ENCODE results near the gene RSPH6A.

RSPH6A gene

GRCh38 chr19:45816236-45817009, 1.3 kb upstream of the RSPH6A start:
- no peak overlapping the region for H3K4me3 ChIP-seq (ENCODE audit: low read depth in 1 of 2, low read length in 2 of 2)
- no peaks in the 10 kb centered on the region for H3K27me3 ChIP-seq (ENCODE audit: low read depth, low read length)
- no peak overlapping the region for H3K27ac ChIP-seq (ENCODE audit: low read length)

GRCh38 chr19:45815481-45816216, 541 bp upstream of the RSPH6A start:
- Histone ChIP-seq H3K36me3 (ENCODE audit: control insufficient read depth in 1 of 2, insufficient read depth in 2 of 2, low read length in 2 of 2) (peaks cover 7 to 16% of the 10 kb centered on the region in 2 donors), H3K4me3 (ENCODE audit: low read depth in 1 of 2, low read length in 2 of 2) (peak overlapping the region in 1 of 2 donors; percentile 51), H3K27ac (ENCODE audit: low read length) (no peak overlapping the region), H3K27me3 (ENCODE audit: low read depth, low read length) (no peaks in the 10 kb centered on the region), H3K4me1 (ENCODE audit: control insufficient read depth in 1 of 2, insufficient read depth in 2 of 2, low read length in 2 of 2) (peaks cover 0 to 20% of the 10 kb centered on the region in 2 donors), H3K9me3 (ENCODE audit: control insufficient read depth in 1 of 2, low read length in 2 of 2) (no peaks in the 10 kb centered on the region)

More at GRCh38 chr19:45816236-45817009, 1.3 kb upstream of the RSPH6A start:
- H3K4me1 ChIP-seq (ENCODE audit: control insufficient read depth in 1 of 2, insufficient read depth in 2 of 2, low read length in 2 of 2) = peaks cover 0 to 20% of the 10 kb centered on the region in 2 donors
- peaks cover 7 to 24% of the 10 kb centered on the region in 2 donors for H3K36me3 ChIP-seq (ENCODE audit: control insufficient read depth in 1 of 2, insufficient read depth in 2 of 2, low read length in 2 of 2)
- no peaks in the 10 kb centered on the region for H3K9me3 ChIP-seq (ENCODE audit: control insufficient read depth in 1 of 2, low read length in 2 of 2)

GRCh38 chr19:45814166-45814780, 835 bp downstream of the RSPH6A start:
- no peak overlapping the region for H3K4me3 ChIP-seq (ENCODE audit: low read depth in 1 of 2, low read length in 2 of 2)
- peaks cover 0 to 23% of the 10 kb centered on the region in 2 donors for H3K4me1 ChIP-seq (ENCODE audit: control insufficient read depth in 1 of 2, insufficient read depth in 2 of 2, low read length in 2 of 2)
- H3K27me3 ChIP-seq (ENCODE audit: low read depth, low read length) = no peaks in the 10 kb centered on the region
- H3K9me3 ChIP-seq (ENCODE audit: control insufficient read depth in 1 of 2, low read length in 2 of 2) = no peaks in the 10 kb centered on the region
- no peak overlapping the region for H3K27ac ChIP-seq (ENCODE audit: low read length)
- peaks cover 0 to 3% of the 10 kb centered on the region in 2 donors for H3K36me3 ChIP-seq (ENCODE audit: control insufficient read depth in 1 of 2, insufficient read depth in 2 of 2, low read length in 2 of 2)

- no peaks in the 10 kb centered on the region for H3K9me3 ChIP-seq (ENCODE audit: control insufficient read depth in 1 of 2, low read length in 2 of 2)
- no peak overlapping the region for H3K27ac ChIP-seq (ENCODE audit: low read length)
- H3K36me3 ChIP-seq (ENCODE audit: control insufficient read depth in 1 of 2, insufficient read depth in 2 of 2, low read length in 2 of 2) = no peaks in the 10 kb centered on the region
- no peak overlapping the region for H3K4me3 ChIP-seq (ENCODE audit: low read depth in 1 of 2, low read length in 2 of 2)
- peaks cover 0 to 23% of the 10 kb centered on the region in 2 donors for H3K4me1 ChIP-seq (ENCODE audit: control insufficient read depth in 1 of 2, insufficient read depth in 2 of 2, low read length in 2 of 2)
- H3K27me3 ChIP-seq (ENCODE audit: low read depth, low read length) = no peaks in the 10 kb centered on the region
These were observed 2.8 kb downstream of the RSPH6A start for GRCh38 chr19:45812297-45812696.

GRCh38 chr19:45809643-45810159, 5.4 kb downstream of the RSPH6A start:
- no peaks in the 10 kb centered on the region for H3K36me3 ChIP-seq (ENCODE audit: control insufficient read depth in 1 of 2, insufficient read depth in 2 of 2, low read length in 2 of 2)
- peaks cover 0 to 4% of the 10 kb centered on the region in 2 donors for H3K4me1 ChIP-seq (ENCODE audit: control insufficient read depth in 1 of 2, insufficient read depth in 2 of 2, low read length in 2 of 2)
- no peak overlapping the region for H3K4me3 ChIP-seq (ENCODE audit: low read depth in 1 of 2, low read length in 2 of 2)
- H3K27me3 ChIP-seq (ENCODE audit: low read depth, low read length) = no peaks in the 10 kb centered on the region
- H3K27ac ChIP-seq (ENCODE audit: low read length) = no peak overlapping the region
- H3K9me3 ChIP-seq (ENCODE audit: control insufficient read depth in 1 of 2, low read length in 2 of 2) = no peaks in the 10 kb centered on the region

GRCh38 chr19:45805719-45806118, 9.4 kb downstream of the RSPH6A start:
- Histone ChIP-seq H3K9me3 (ENCODE audit: control insufficient read depth in 1 of 2, low read length in 2 of 2) (no peaks in the 10 kb centered on the region), H3K4me3 (ENCODE audit: low read depth in 1 of 2, low read length in 2 of 2) (no peak overlapping the region), H3K27me3 (ENCODE audit: low read depth, low read length) (no peaks in the 10 kb centered on the region), H3K27ac (ENCODE audit: low read length) (no peak overlapping the region), H3K4me1 (ENCODE audit: control insufficient read depth in 1 of 2, insufficient read depth in 2 of 2, low read length in 2 of 2) (peaks cover 0 to 3% of the 10 kb centered on the region in 2 donors), H3K36me3 (ENCODE audit: control insufficient read depth in 1 of 2, insufficient read depth in 2 of 2, low read length in 2 of 2) (no peaks in the 10 kb centered on the region)

GRCh38 chr19:45804959-45805230, 10.2 kb downstream of the RSPH6A start:
- no peak overlapping the region for H3K27ac ChIP-seq (ENCODE audit: low read length)

GRCh38 chr19:45804140-45804958, 10.8 kb downstream of the RSPH6A start:
- Histone ChIP-seq H3K27ac (ENCODE audit: low read length) (no peak overlapping the region), H3K36me3 (ENCODE audit: control insufficient read depth in 1 of 2, insufficient read depth in 2 of 2, low read length in 2 of 2) (no peaks in the 10 kb centered on the region), H3K27me3 (ENCODE audit: low read depth, low read length) (no peaks in the 10 kb centered on the region), H3K4me3 (ENCODE audit: low read depth in 1 of 2, low read length in 2 of 2) (no peak overlapping the region), H3K9me3 (ENCODE audit: control insufficient read depth in 1 of 2, low read length in 2 of 2) (no peaks in the 10 kb centered on the region), H3K4me1 (ENCODE audit: control insufficient read depth in 1 of 2, insufficient read depth in 2 of 2, low read length in 2 of 2) (no peaks in the 10 kb centered on the region)

More at GRCh38 chr19:45804959-45805230, 10.2 kb downstream of the RSPH6A start:
- H3K36me3 ChIP-seq (ENCODE audit: control insufficient read depth in 1 of 2, insufficient read depth in 2 of 2, low read length in 2 of 2) = no peaks in the 10 kb centered on the region
- no peak overlapping the region for H3K4me3 ChIP-seq (ENCODE audit: low read depth in 1 of 2, low read length in 2 of 2)
- H3K9me3 ChIP-seq (ENCODE audit: control insufficient read depth in 1 of 2, low read length in 2 of 2) = no peaks in the 10 kb centered on the region
- H3K27me3 ChIP-seq (ENCODE audit: low read depth, low read length) = no peaks in the 10 kb centered on the region
- H3K4me1 ChIP-seq (ENCODE audit: control insufficient read depth in 1 of 2, insufficient read depth in 2 of 2, low read length in 2 of 2) = peaks cover 0 to 3% of the 10 kb centered on the region in 2 donors

GRCh38 chr19:45801603-45802175, 13.4 kb downstream of the RSPH6A start:
- Histone ChIP-seq H3K4me3 (ENCODE audit: low read depth in 1 of 2, low read length in 2 of 2) (no peak overlapping the region), H3K4me1 (ENCODE audit: control insufficient read depth in 1 of 2, insufficient read depth in 2 of 2, low read length in 2 of 2) (peaks cover 0 to 6% of the 10 kb centered on the region in 2 donors)

GRCh38 chr19:45800070-45800553, 15.0 kb downstream of the RSPH6A start:
- no peaks in the 10 kb centered on the region for H3K36me3 ChIP-seq (ENCODE audit: control insufficient read depth in 1 of 2, insufficient read depth in 2 of 2, low read length in 2 of 2)
- no peak overlapping the region for H3K27ac ChIP-seq (ENCODE audit: low read length)
- H3K4me1 ChIP-seq (ENCODE audit: control insufficient read depth in 1 of 2, insufficient read depth in 2 of 2, low read length in 2 of 2) = peaks cover 0 to 6% of the 10 kb centered on the region in 2 donors
- no peaks in the 10 kb centered on the region for H3K9me3 ChIP-seq (ENCODE audit: control insufficient read depth in 1 of 2, low read length in 2 of 2)
- H3K27me3 ChIP-seq (ENCODE audit: low read depth, low read length) = no peaks in the 10 kb centered on the region
- H3K4me3 ChIP-seq (ENCODE audit: low read depth in 1 of 2, low read length in 2 of 2) = no peak overlapping the region

More at GRCh38 chr19:45801603-45802175, 13.4 kb downstream of the RSPH6A start:
- Histone ChIP-seq H3K27ac (ENCODE audit: low read length) (no peak overlapping the region), H3K27me3 (ENCODE audit: low read depth, low read length) (no peaks in the 10 kb centered on the region), H3K36me3 (ENCODE audit: control insufficient read depth in 1 of 2, insufficient read depth in 2 of 2, low read length in 2 of 2) (no peaks in the 10 kb centered on the region), H3K9me3 (ENCODE audit: control insufficient read depth in 1 of 2, low read length in 2 of 2) (no peaks in the 10 kb centered on the region)

Measured in muscle layer of duodenum (tissue), 2 donors.